PC-9 (cell line): ENCODE data around the gene CASP8. TPM values are rescaled to one million over a fixed set of nuclear protein-coding genes. Genes with fewer than 3 reads are reported as not detected.
"Not testable (repeated sequence)": the region's sequence is repeated elsewhere in the genome, so short reads cannot be mapped to it uniquely, and the experiment has no call there.

ENCODE experiments used
- BruUV-seq: library from RNA; stranded (reverse); fragments of 400-500 nt; replicated peaks from 2 replicates; lab custom pipeline; 2021; lab: Mats Ljungman, UMichigan
- CTCF ChIA-PET: fragments of 300-600 bp; sonication (Branson Sonifier 250); formaldehyde crosslinking; loops from one replicate; lab custom pipeline; 2022; ENCODE audit warnings: antibody characterized with exemption; lab: Charles Lee
- POLR2A ChIA-PET: fragments of 300-600 bp; sonication (Branson Sonifier 250); formaldehyde crosslinking; loops from one replicate; lab custom pipeline; 2022; ENCODE audit warnings: antibody characterized with exemption; ENCODE audit not compliant: unreplicated experiment; lab: Charles Lee
- DNase-seq, 2 experiments: peaks; one replicate each; pipeline versions ENCODE4 v3.0.0 to v3.0.0-alpha.2; 2015 to 2022; ENCODE audit warnings: mixed read lengths in 1 of 2
- H2AFZ ChIP-seq: fragments of 200-600 bp; sonication (generic); 2 replicates; pipeline ENCODE4 v1.8.1; 2017; ENCODE audit warnings: antibody characterized with exemption
- H3F3A ChIP-seq: fragments of 200-600 bp; sonication (generic); 2 replicates; pipeline ENCODE4 v1.8.1; 2017; ENCODE audit warnings: antibody characterized with exemption, mild to moderate bottlenecking, low read depth; ENCODE audit not compliant: insufficient read depth
- H3K27ac ChIP-seq: fragments of 200-600 bp; sonication (generic); 2 replicates; pipeline ENCODE4 v1.6.1; 2016; ENCODE audit warnings: mixed run types
- H3K27me3 ChIP-seq: fragments of 200-600 bp; sonication (generic); 2 replicates; pipeline ENCODE4 v1.6.1; 2016; ENCODE audit warnings: low read depth, mixed run types; ENCODE audit not compliant: insufficient read depth
- H3K36me3 ChIP-seq: fragments of 200-600 bp; sonication (generic); 2 replicates; pipeline ENCODE4 v1.6.1; 2016; ENCODE audit warnings: low read depth, mixed run types
- H3K4me1 ChIP-seq: fragments of 200-600 bp; sonication (generic); replicated peaks from 2 replicates; pipeline ENCODE4 v1.6.1; 2016; ENCODE audit warnings: mixed run types; ENCODE audit not compliant: insufficient read depth
- H3K4me2 ChIP-seq: fragments of 200-600 bp; sonication (generic); 2 replicates; pipeline ENCODE4 v1.6.1; 2017; ENCODE audit warnings: mixed run types
- H3K4me3 ChIP-seq: fragments of 200-600 bp; sonication (generic); 2 replicates; pipeline ENCODE4 v1.6.1; 2016; ENCODE audit warnings: mixed run types
- H3K79me2 ChIP-seq: fragments of 200-600 bp; sonication (generic); 2 replicates; pipeline ENCODE4 v1.6.1; 2017; ENCODE audit warnings: low read depth, mixed run types
- H3K9me2 ChIP-seq: fragments of 200-600 bp; sonication (generic); 2 replicates; pipeline ENCODE4 v1.8.1; 2017; ENCODE audit warnings: mild to moderate bottlenecking; ENCODE audit not compliant: insufficient read depth
- H3K9me3 ChIP-seq: fragments of 200-600 bp; sonication (generic); 2 replicates; pipeline ENCODE4 v1.8.1; 2016; ENCODE audit warnings: low read depth; ENCODE audit not compliant: insufficient read depth
- H4K20me1 ChIP-seq: fragments of 200-600 bp; sonication (generic); 2 replicates; pipeline ENCODE4 v1.8.1; 2017; ENCODE audit not compliant: insufficient read depth
- EZH2 ChIP-seq: fragments of 200-600 bp; sonication (generic); IDR thresholded peaks from 2 replicates; pipeline ENCODE4 v1.8.0; 2017; ENCODE audit warnings: antibody characterized with exemption, low read depth
- intact Hi-C: fragments of 100-400 bp; cut with micrococcal nuclease; formaldehyde crosslinking; loops from one replicate; pipeline ENCODE4 v1.10.0; 2022; ENCODE audit not compliant: unreplicated experiment
- total RNA-seq: library from RNA; stranded (reverse); gene quantifications from 2 replicates; pipeline ENCODE4 v1.2.3, GENCODE V29; 2021
- TF ChIP-seq, protein P1 (sequence below): fragments of 200-600 bp; sonication (generic); conservative IDR thresholded peaks from 2 replicates; pipeline ENCODE4 v1.6.1; 2017; ENCODE audit warnings: mixed run types, antibody characterized with exemption, mild to moderate bottlenecking, moderate library complexity

Gene CASP8
- total RNA-seq, 1 experiment from 2014 or later: 48.2 TPM

DNA sequence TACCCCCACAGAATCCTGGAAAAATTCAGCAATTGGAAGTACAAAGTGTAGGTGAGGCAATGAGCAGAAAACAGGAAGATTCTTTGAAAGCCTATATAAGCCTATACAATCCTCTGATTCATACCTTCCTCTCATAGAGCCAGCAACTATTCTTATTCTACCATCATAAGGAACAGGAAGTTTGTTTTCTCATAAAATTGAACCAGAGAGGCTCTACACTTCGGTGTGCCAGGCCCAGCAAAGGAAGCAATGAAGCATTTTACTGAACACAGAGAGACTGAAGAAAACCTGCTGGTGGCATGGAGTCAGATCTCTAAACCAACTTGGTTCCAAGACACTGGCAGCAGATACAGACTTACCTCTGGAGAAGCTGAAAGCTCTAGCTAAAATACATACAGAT, 18.7 kb downstream of the CASP8 start:
- ChIA-PET POLR2A (no interaction called here), CTCF (no interaction called here)
- Histone ChIP-seq H3K4me1 (no peaks in the 10 kb centered on the region), H3K9me2 (no peaks in the 10 kb centered on the region), H3K9me3 (no peaks in the 10 kb centered on the region), H3K4me3 (no peak overlapping the region), H3F3A (no peaks in the 10 kb centered on the region; the same call in 1 of the 2 replicates), H3K36me3 (peaks cover 11% of the 10 kb centered on the region), H4K20me1 (no peaks in the 10 kb centered on the region), H2AFZ (no peak overlapping the region), H3K4me2 (no peak overlapping the region), H3K27me3 (no peaks in the 10 kb centered on the region), H3K79me2 (no peaks in the 10 kb centered on the region), H3K27ac (no peak overlapping the region)
- intact Hi-C loops: no loop called here
- BruUV-seq: no TSS peak
- DNase-seq: no peak
- TF ChIP-seq, protein P1, sequence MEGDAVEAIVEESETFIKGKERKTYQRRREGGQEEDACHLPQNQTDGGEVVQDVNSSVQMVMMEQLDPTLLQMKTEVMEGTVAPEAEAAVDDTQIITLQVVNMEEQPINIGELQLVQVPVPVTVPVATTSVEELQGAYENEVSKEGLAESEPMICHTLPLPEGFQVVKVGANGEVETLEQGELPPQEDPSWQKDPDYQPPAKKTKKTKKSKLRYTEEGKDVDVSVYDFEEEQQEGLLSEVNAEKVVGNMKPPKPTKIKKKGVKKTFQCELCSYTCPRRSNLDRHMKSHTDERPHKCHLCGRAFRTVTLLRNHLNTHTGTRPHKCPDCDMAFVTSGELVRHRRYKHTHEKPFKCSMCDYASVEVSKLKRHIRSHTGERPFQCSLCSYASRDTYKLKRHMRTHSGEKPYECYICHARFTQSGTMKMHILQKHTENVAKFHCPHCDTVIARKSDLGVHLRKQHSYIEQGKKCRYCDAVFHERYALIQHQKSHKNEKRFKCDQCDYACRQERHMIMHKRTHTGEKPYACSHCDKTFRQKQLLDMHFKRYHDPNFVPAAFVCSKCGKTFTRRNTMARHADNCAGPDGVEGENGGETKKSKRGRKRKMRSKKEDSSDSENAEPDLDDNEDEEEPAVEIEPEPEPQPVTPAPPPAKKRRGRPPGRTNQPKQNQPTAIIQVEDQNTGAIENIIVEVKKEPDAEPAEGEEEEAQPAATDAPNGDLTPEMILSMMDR: no peak
- no peak for TF ChIP-seq EZH2

DNA sequence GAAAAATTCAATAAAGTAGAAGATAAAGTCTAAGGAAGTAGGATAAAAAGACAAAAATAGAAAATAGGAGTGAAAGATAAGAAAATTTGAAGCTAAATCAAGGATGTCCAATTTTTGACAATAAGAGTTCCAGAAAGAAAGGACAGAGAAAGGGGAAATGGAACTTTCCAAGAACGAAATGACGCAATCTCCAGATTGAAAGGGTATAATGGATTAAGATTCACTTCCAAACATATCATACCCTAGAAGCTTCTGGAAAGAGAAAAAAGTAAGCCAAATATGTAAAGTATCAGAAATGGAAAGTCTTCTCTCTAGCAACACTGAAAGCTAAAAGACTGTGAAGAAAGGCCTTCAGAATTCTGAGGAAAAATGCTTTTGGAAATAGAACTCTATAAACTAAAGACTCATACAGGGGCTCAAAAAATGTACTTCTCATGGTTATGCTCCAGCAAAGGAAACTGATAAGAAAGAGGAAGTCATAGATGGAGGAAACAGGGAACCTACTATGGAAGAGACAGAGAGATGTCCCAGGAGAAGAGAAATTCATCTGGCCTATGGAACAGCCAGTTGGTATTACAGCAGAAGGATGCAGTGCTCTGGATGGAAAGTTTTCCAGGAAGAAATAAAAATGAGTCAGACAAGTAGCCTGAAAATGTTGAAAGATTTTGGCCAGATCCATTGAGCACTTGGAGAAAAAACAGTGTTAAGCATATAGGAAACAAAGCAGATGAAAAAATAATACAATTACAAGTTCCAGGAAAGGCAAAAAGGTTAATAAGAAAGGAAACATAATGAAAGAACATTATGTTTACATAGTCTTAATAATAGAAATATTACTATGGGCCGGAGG, 20.1 kb downstream of the CASP8 start:
- intact Hi-C loops: no loop called here
- Histone ChIP-seq H3K9me3 (no peaks in the 10 kb centered on the region), H3K27ac (no peak overlapping the region), H3K4me3 (no peak overlapping the region), H4K20me1 (no peaks in the 10 kb centered on the region), H3K36me3 (peaks cover 10% of the 10 kb centered on the region; the same call in 1 of the 2 replicates), H2AFZ (no peak overlapping the region), H3K4me2 (no peak overlapping the region), H3K79me2 (no peaks in the 10 kb centered on the region), H3K27me3 (no peaks in the 10 kb centered on the region), H3K4me1 (no peaks in the 10 kb centered on the region), H3F3A (no peaks in the 10 kb centered on the region; the same call in 1 of the 2 replicates), H3K9me2 (no peaks in the 10 kb centered on the region)
- no peak for TF ChIP-seq EZH2
- TF ChIP-seq, protein P1: no peak
- no TSS peak for BruUV-seq
- ChIA-PET POLR2A (no interaction called here), CTCF (no interaction called here)
- DNase-seq: no peak

- Histone ChIP-seq H3K27ac (no peak overlapping the region), H3K9me2 (no peaks in the 10 kb centered on the region), H3F3A (no peaks in the 10 kb centered on the region), H3K36me3 (peaks cover 24% of the 10 kb centered on the region; the same call in 1 of the 2 replicates), H4K20me1 (no peaks in the 10 kb centered on the region), H2AFZ (no peak overlapping the region), H3K4me2 (no peak overlapping the region), H3K4me3 (no peak overlapping the region), H3K27me3 (no peaks in the 10 kb centered on the region), H3K4me1 (no peaks in the 10 kb centered on the region), H3K79me2 (no peaks in the 10 kb centered on the region), H3K9me3 (no peaks in the 10 kb centered on the region; the same call in 1 of the 2 replicates)
- ChIA-PET CTCF (no interaction called here), POLR2A (no interaction called here)
- no peak for DNase-seq
- intact Hi-C loops: no loop called here
- TF ChIP-seq, protein P1: no peak
- no peak for TF ChIP-seq EZH2
- BruUV-seq: no TSS peak
Measured at GRCh38 chr2:201285499-201285898, 25.2 kb downstream of the CASP8 start.

DNA sequence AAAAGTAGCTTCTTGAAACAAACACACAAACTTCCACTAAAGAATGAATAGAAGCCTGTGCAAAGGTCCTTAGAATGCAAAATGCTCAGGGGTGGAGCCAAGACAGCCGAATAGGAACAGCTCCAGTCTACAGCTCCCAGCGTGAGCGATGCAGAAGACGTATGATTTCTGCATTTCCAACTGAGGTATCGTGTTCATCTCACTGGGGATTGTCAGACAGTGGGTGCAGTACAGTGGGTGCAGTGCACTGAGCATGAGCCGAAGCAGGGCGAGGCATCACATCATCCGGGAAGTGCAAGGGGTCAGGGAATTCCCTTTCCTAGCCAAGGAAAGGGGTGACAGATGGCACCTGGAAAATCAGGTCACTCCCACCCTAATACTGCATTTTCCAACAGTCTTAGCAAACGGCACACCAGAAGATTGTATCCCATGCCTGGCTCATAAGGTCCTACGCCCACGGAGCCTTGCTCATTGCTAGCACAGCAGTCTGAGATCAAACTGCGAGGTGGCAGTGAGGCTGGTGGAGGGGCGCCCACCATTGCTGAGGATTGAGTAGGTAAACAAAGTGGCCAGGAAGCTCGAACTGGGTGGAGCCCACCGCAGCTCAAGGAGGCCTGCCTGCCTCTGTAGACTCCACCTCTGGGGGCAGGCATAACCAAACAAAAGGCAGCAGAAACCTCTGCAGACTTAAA, 30.3 kb downstream of the CASP8 start:
- H3K27me3 ChIP-seq, DNase-seq, H3K4me2 ChIP-seq, H3K79me2 ChIP-seq, H3K27ac ChIP-seq, H3K9me2 ChIP-seq, BruUV-seq, H3K4me3 ChIP-seq, H2AFZ ChIP-seq, POLR2A ChIA-PET, intact Hi-C loops, H4K20me1 ChIP-seq, H3F3A ChIP-seq, H3K4me1 ChIP-seq, H3K9me3 ChIP-seq: not testable (repeated sequence)
- H3K36me3 ChIP-seq: peaks cover 24% of the 10 kb centered on the region; the same call in 1 of the 2 replicates
- CTCF ChIA-PET: interaction anchor here (0.6 kb wide), 1 partner anchor 67 kb away, joined by 6 read pairs; no protein-coding TSS in a partner anchor
